Trophoblast cell (in vitro differentiated cells and primary cell): ENCODE measurements around the gene CGAS.
A peak's percentile ranks its signal among the peaks of the same experiment; 100 is the strongest.
"Not testable (repeated sequence)": the region's sequence is repeated elsewhere in the genome, so short reads cannot be mapped to it uniquely, and the experiment has no call there.

Source experiments
- DNase-seq, 2 donors: peaks; one replicate each; pipeline ENCODE4 v3.0.0-alpha.2; 2016
- H2AFZ ChIP-seq: 2 replicates; pipeline ENCODE4 v1.6.1; 2013; ENCODE audit warnings: low read length, moderate library complexity, mild to moderate bottlenecking; ENCODE audit not compliant: insufficient read depth, poor library complexity
- H2AK5ac ChIP-seq: 2 replicates; pipeline ENCODE4 v1.6.1; 2013; ENCODE audit warnings: mild to moderate bottlenecking, low read length
- H2BK120ac ChIP-seq: 2 replicates; pipeline ENCODE4 v1.6.1; 2013; ENCODE audit warnings: low read length, mild to moderate bottlenecking, moderate library complexity; ENCODE audit not compliant: insufficient read depth, poor library complexity
- H2BK12ac ChIP-seq: 2 replicates; pipeline ENCODE4 v1.6.1; 2013; ENCODE audit warnings: mild to moderate bottlenecking, low read length, moderate library complexity
- H2BK5ac ChIP-seq: 2 replicates; pipeline ENCODE4 v1.6.1; 2013; ENCODE audit warnings: low read length, low read depth, moderate library complexity, mild to moderate bottlenecking; ENCODE audit not compliant: poor library complexity
- H3K14ac ChIP-seq: 2 replicates; pipeline ENCODE4 v1.6.1; 2013; ENCODE audit warnings: mild to moderate bottlenecking, low read length
- H3K18ac ChIP-seq: 2 replicates; pipeline ENCODE4 v1.6.1; 2013; ENCODE audit warnings: mild to moderate bottlenecking, low read length
- H3K23ac ChIP-seq: 2 replicates; pipeline ENCODE4 v1.6.1; 2013; ENCODE audit warnings: low read length
- H3K27ac ChIP-seq: 2 replicates; pipeline ENCODE4 v1.5.1; 2013; ENCODE audit warnings: low read depth, mild to moderate bottlenecking, inconsistent platforms, low read length, moderate library complexity
- H3K27me3 ChIP-seq: 2 replicates; pipeline ENCODE4 v1.6.1; 2013; ENCODE audit warnings: inconsistent platforms, mild to moderate bottlenecking, low read length, moderate library complexity; ENCODE audit not compliant: insufficient read depth
- H3K36me3 ChIP-seq, 2 experiments: 1 replicate in 1 of 2; 2 replicates in 1 of 2; pipeline ENCODE4 v1.6.1; 2013; ENCODE audit warnings: low read length in 2 of 2, mild to moderate bottlenecking in 2 of 2, moderate library complexity in 1 of 2; ENCODE audit not compliant: insufficient read depth in 2 of 2, control insufficient read depth in 1 of 2
- H3K4ac ChIP-seq: 2 replicates; pipeline ENCODE4 v1.6.1; 2013; ENCODE audit warnings: low read depth, mild to moderate bottlenecking, low read length, moderate library complexity
- H3K4me1 ChIP-seq, 2 experiments: 1 replicate in 1 of 2; 2 replicates in 1 of 2; pipeline ENCODE4 v1.6.1; 2013; ENCODE audit warnings: low read length in 2 of 2, mild to moderate bottlenecking in 2 of 2, moderate library complexity in 1 of 2; ENCODE audit not compliant: insufficient read depth in 2 of 2, control insufficient read depth in 1 of 2
- H3K4me2 ChIP-seq: 2 replicates; pipeline ENCODE4 v1.6.1; 2013; ENCODE audit warnings: inconsistent platforms, mild to moderate bottlenecking, low read length, moderate library complexity
- H3K4me3 ChIP-seq: 2 replicates; pipeline ENCODE4 v1.5.1; 2013; ENCODE audit warnings: mild to moderate bottlenecking, low read depth, low read length, inconsistent platforms
- H3K79me1 ChIP-seq: one replicate; pipeline ENCODE4 v1.6.1; 2013; ENCODE audit warnings: low read length
- H3K79me2 ChIP-seq: 2 replicates; pipeline ENCODE4 v1.6.1; 2013; ENCODE audit warnings: low read length, mild to moderate bottlenecking; ENCODE audit not compliant: control insufficient read depth, insufficient read depth, poor library complexity
- H3K9ac ChIP-seq: 2 replicates; pipeline ENCODE4 v1.6.1; 2013; ENCODE audit warnings: mild to moderate bottlenecking, low read length
- H3K9me3 ChIP-seq: 2 replicates; pipeline ENCODE4 v1.6.1; 2013; ENCODE audit warnings: low read depth, mild to moderate bottlenecking, control low read depth, inconsistent platforms, low read length; ENCODE audit not compliant: insufficient read depth
- H4K12ac ChIP-seq: 2 replicates; pipeline ENCODE4 v1.6.1; 2013; ENCODE audit warnings: low read depth, mild to moderate bottlenecking, low read length, moderate library complexity
- H4K8ac ChIP-seq: 2 replicates; pipeline ENCODE4 v1.6.1; 2013; ENCODE audit warnings: low read depth, mild to moderate bottlenecking, low read length, moderate library complexity
- H4K91ac ChIP-seq: one replicate; pipeline ENCODE4 v1.6.1; 2013; ENCODE audit warnings: low read depth, mild to moderate bottlenecking, low read length, moderate library complexity
- WGBS: extraction: QIAGEN DNeasy Blood & Tissue Kit; methylation state at CpG from one replicate; pipeline ENCODE4 v1.1.7; 2013; ENCODE audit warnings: missing lambda C conversion rate; ENCODE audit not compliant: insufficient read length, insufficient coverage; ENCODE audit errors: extremely low coverage; 5-methylcytosine and 5-hydroxymethylcytosine counted together

Gene CGAS

GRCh38 chr6:73471686-73472290 lies 19.7 kb upstream of the CGAS start:
- Histone ChIP-seq H3K4me3 (no peak overlapping the region), H3K36me3 (peaks cover 33 to 43% of the 10 kb centered on the region in 2 experiments), H3K9ac (no peak overlapping the region), H3K4ac (no peak overlapping the region), H3K4me1 (no peaks in the 10 kb centered on the region), H3K79me2 (no peaks in the 10 kb centered on the region), H3K27me3 (no peaks in the 10 kb centered on the region), H4K8ac (no peak overlapping the region), H2BK12ac (no peak overlapping the region), H3K79me1 (no peaks in the 10 kb centered on the region), H3K14ac (no peak overlapping the region), H3K9me3 (no peaks in the 10 kb centered on the region), H2BK120ac (no peak overlapping the region), H3K18ac (no peak overlapping the region), H3K4me2 (no peak overlapping the region), H3K27ac (no peak overlapping the region), H4K91ac (no peak overlapping the region), H2AFZ (no peak overlapping the region), H3K23ac (no peak overlapping the region), H4K12ac (no peak overlapping the region), H2BK5ac (no peak overlapping the region), H2AK5ac (no peak overlapping the region)
- no CpG with 5 or more reads among the region's 2 CpGs for WGBS
- no peak for DNase-seq

GRCh38 chr6:73461537-73462350 lies 9.6 kb upstream of the CGAS start, which contains the start of gene MTO1:
Gene MTO1 (plus strand): TSS chr6:73461737. CDS start chr6:73461855, 118 bp downstream.
- Histone ChIP-seq H3K4me1 (no peaks in the 10 kb centered on the region), H3K79me1 (peaks cover 4% of the 10 kb centered on the region), H2AFZ (peak within 1 kb of the TSS; percentile 97), H3K36me3 (peaks cover 0 to 1% of the 10 kb centered on the region in 2 experiments), H3K79me2 (peaks cover 7% of the 10 kb centered on the region), H2AK5ac (no peak within 1 kb of the TSS), H3K4ac (peak within 1 kb of the TSS; percentile 38), H3K27me3 (no peaks in the 10 kb centered on the region), H3K14ac (peak within 1 kb of the TSS; percentile 95), H4K8ac (peak within 1 kb of the TSS; percentile 99), H2BK12ac (peak within 1 kb of the TSS; percentile 56), H3K18ac (peak within 1 kb of the TSS; percentile 93), H4K91ac (peak within 1 kb of the TSS; percentile 81), H3K9ac (peak within 1 kb of the TSS; percentile 94), H3K4me2 (peak within 1 kb of the TSS; percentile 81), H3K9me3 (peaks cover 2% of the 10 kb centered on the region), H4K12ac (peak within 1 kb of the TSS; percentile 95), H2BK120ac (peak within 1 kb of the TSS; percentile 16), H3K4me3 (peak within 1 kb of the TSS; percentile 98), H3K27ac (peak within 1 kb of the TSS; percentile 53), H2BK5ac (peak within 1 kb of the TSS; percentile 67), H3K23ac (no peak within 1 kb of the TSS)
- peak; percentile 87 to 95 for DNase-seq
- WGBS: no CpG with 5 or more reads among the region's 55 CpGs

- Histone ChIP-seq H3K14ac (no peak overlapping the region), H3K27me3 (no peaks in the 10 kb centered on the region), H3K18ac (no peak overlapping the region), H3K9ac (no peak overlapping the region), H3K36me3 (peaks cover 0 to 1% of the 10 kb centered on the region in 2 experiments), H4K12ac (no peak overlapping the region), H4K91ac (no peak overlapping the region), H3K23ac (no peak overlapping the region), H3K27ac (no peak overlapping the region), H3K4me1 (no peaks in the 10 kb centered on the region), H3K4ac (no peak overlapping the region), H2AK5ac (no peak overlapping the region), H3K79me2 (peaks cover 7% of the 10 kb centered on the region), H3K9me3 (peaks cover 2% of the 10 kb centered on the region), H2BK120ac (no peak overlapping the region), H2AFZ (no peak overlapping the region), H3K4me3 (no peak overlapping the region), H3K79me1 (peaks cover 4% of the 10 kb centered on the region), H4K8ac (no peak overlapping the region), H3K4me2 (no peak overlapping the region), H2BK12ac (no peak overlapping the region), H2BK5ac (no peak overlapping the region)
- WGBS: no CpG with 5 or more reads among the region's 5 CpGs
- no peak for DNase-seq
These were observed 8.0 kb upstream of the CGAS start for GRCh38 chr6:73460056-73460455.

GRCh38 chr6:73459474-73459873 lies 7.4 kb upstream of the CGAS start:
- H3K18ac ChIP-seq, H3K36me3 ChIP-seq, H3K79me1 ChIP-seq, H3K14ac ChIP-seq, H3K9me3 ChIP-seq, H3K27ac ChIP-seq, H4K91ac ChIP-seq, H3K4me2 ChIP-seq, H3K4me1 ChIP-seq, H2AK5ac ChIP-seq, H3K23ac ChIP-seq, H4K12ac ChIP-seq, H3K79me2 ChIP-seq, H4K8ac ChIP-seq, H3K27me3 ChIP-seq, H2BK120ac ChIP-seq, DNase-seq, H3K9ac ChIP-seq, H3K4me3 ChIP-seq, H3K4ac ChIP-seq, H2BK5ac ChIP-seq, H2BK12ac ChIP-seq, H2AFZ ChIP-seq: not testable (repeated sequence)
- no CpG with 5 or more reads among the region's 7 CpGs for WGBS
